ENCODE data around the gene PDSS2.
"Not testable (repeated sequence)": the region's sequence is repeated elsewhere in the genome, so short reads cannot be mapped to it uniquely, and the experiment has no call there.

Gene PDSS2

GRCh38 chr6:107144014-107144413 is 315.4 kb downstream of the PDSS2 start:
- no peak for DNase-seq

- no peak for DNase-seq
Observed at GRCh38 chr6:107140581-107140980, 318.8 kb downstream of the PDSS2 start.

GRCh38 chr6:107136324-107136723 is 323.0 kb downstream of the PDSS2 start:
- not testable (repeated sequence) for DNase-seq

- not testable (repeated sequence) for DNase-seq
Observed at GRCh38 chr6:107135048-107135680, 324.2 kb downstream of the PDSS2 start.

- DNase-seq: no peak
Observed at GRCh38 chr6:107132330-107132954, 326.9 kb downstream of the PDSS2 start.

GRCh38 chr6:107129370-107129925 is 329.9 kb downstream of the PDSS2 start:
- no peak for DNase-seq

- no peak for DNase-seq
Observed at GRCh38 chr6:107128577-107128976, 330.8 kb downstream of the PDSS2 start.

GRCh38 chr6:107128175-107128574 is 331.2 kb downstream of the PDSS2 start:
- DNase-seq: no peak

- DNase-seq: no peak
Observed at GRCh38 chr6:107125771-107126170, 333.6 kb downstream of the PDSS2 start.

- no peak for DNase-seq
Observed at GRCh38 chr6:107124934-107125348, 334.4 kb downstream of the PDSS2 start.

- DNase-seq: no peak
Observed at GRCh38 chr6:107123501-107123900, 335.9 kb downstream of the PDSS2 start.

GRCh38 chr6:107122748-107123147 is 336.6 kb downstream of the PDSS2 start:
- no peak for DNase-seq

GRCh38 chr6:107121964-107122495 is 337.3 kb downstream of the PDSS2 start:
- DNase-seq: no peak

GRCh38 chr6:107121266-107121665 is 338.1 kb downstream of the PDSS2 start:
- DNase-seq: no peak

GRCh38 chr6:107120404-107120803 is 339.0 kb downstream of the PDSS2 start:
- DNase-seq: no peak

GRCh38 chr6:107118976-107119375 is 340.4 kb downstream of the PDSS2 start:
- no peak for DNase-seq

- not testable (repeated sequence) for DNase-seq
Observed at GRCh38 chr6:107118540-107118939, 340.8 kb downstream of the PDSS2 start.

GRCh38 chr6:107116931-107117330 is 342.4 kb downstream of the PDSS2 start:
- no peak for DNase-seq

- DNase-seq: peak; percentile 25
Observed at GRCh38 chr6:107116328-107116892, 343.0 kb downstream of the PDSS2 start.

GRCh38 chr6:107115695-107116327 is 343.6 kb downstream of the PDSS2 start:
- peak; percentile 21 for DNase-seq

- DNase-seq: peak; percentile 18
Observed at GRCh38 chr6:107114926-107115694, 344.3 kb downstream of the PDSS2 start, which contains the start of gene BEND3. Gene BEND3, minus strand, starts transcription at chr6:107115515. Its CDS starts 16,230 bp downstream, at chr6:107099285.

- peak; percentile 72 for DNase-seq
Observed at GRCh38 chr6:107114213-107114925, 345.0 kb downstream of the PDSS2 start.

Measured in stimulated activated CD4-positive, alpha-beta T cell treated with anti-CD3 and anti-CD28 coated beads, Interleukin-1b, Interleukin-23, amount 100 ng/mL, for 48 hours (primary cell).